Spleen (tissue), 7 donors: ENCODE measurements around the gene SCN8A.

Source experiments
- CTCF ChIP-seq, 11 experiments: fragments of 200-600 bp in 7 of 11; fragments of 450-650 bp in 4 of 11; sonication (generic) in 4 of 11; IDR thresholded peaks in 8 of 11; conservative IDR thresholded peaks in 3 of 11; 1 replicate in 7 of 11; 2 replicates in 4 of 11; pipeline versions ENCODE4 v1.4.0 to v1.8.0; 2016 to 2021; ENCODE audit warnings: antibody characterized with exemption in 11 of 11, inconsistent platforms in 4 of 11, mild to moderate bottlenecking in 1 of 11
- POLR2A ChIP-seq, 3 donors: fragments of 450-650 bp; IDR thresholded peaks; one replicate each; pipeline ENCODE4 v1.5.1; 2017; ENCODE audit warnings: antibody characterized with exemption in 3 of 3, mild to moderate bottlenecking in 1 of 3
- POLR2AphosphoS5 ChIP-seq, 3 donors: sonication (generic); formaldehyde crosslinking; IDR thresholded peaks; one replicate each; pipeline ENCODE4 v1.5.1; 2017; ENCODE audit warnings: antibody characterized with exemption in 3 of 3
- donor health status: DM: no; HTN: no; CAD: no; lungs with moderate emphysema.
- donor health status: DM: no; HTN: no; CAD: no.
- donor health status: DM: no; HTN: no; CAD: no.

- no peak for TF ChIP-seq POLR2A (IDR thresholded peaks at IDR 0.05)
- TF ChIP-seq CTCF (IDR thresholded peaks at IDR 0.05 in 8 of 11, conservative IDR thresholded peaks at IDR 0.05 in 3 of 11): no peak
- TF ChIP-seq POLR2AphosphoS5 (IDR thresholded peaks at IDR 0.05): no peak
Observed at GRCh38 chr12:51631591-51631990, 40.6 kb downstream of the SCN8A start.
